ENCODE data around the gene BARX2. TPM values are rescaled to one million over a fixed set of nuclear protein-coding genes. Genes with fewer than 3 reads are reported as not detected.

Gene BARX2
- total and polyA plus RNA-seq, 9 donors, result 0.13 to 26.2 (median 1.5) TPM

DNA sequence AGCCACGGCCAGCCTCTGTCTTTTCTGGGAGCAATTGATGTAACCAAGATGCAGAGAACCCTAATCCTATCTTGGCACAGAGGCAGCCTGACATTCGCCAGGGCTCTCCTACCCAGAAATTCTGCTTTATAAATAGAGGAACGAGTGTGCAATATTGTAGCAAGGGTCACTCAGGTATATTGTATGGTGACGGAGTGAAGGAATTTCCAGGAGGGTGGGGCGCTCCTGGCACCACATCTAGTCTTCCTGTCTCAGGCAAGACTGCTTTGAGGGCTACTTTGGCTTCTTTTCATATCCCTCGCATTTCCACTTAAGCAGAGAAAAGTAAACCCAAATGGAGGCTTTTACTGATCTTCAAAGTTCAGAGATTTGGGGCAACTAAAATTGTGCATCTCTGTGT lies 114.4 kb downstream of the BARX2 start:
- 38% methylated on average over 1 of the region's 6 CpGs for WGBS (ENCODE audit: insufficient coverage)
- no peaks in the 10 kb centered on the region for H3K36me3 ChIP-seq (ENCODE audit: control insufficient read depth, insufficient read depth, low read length)

DNA sequence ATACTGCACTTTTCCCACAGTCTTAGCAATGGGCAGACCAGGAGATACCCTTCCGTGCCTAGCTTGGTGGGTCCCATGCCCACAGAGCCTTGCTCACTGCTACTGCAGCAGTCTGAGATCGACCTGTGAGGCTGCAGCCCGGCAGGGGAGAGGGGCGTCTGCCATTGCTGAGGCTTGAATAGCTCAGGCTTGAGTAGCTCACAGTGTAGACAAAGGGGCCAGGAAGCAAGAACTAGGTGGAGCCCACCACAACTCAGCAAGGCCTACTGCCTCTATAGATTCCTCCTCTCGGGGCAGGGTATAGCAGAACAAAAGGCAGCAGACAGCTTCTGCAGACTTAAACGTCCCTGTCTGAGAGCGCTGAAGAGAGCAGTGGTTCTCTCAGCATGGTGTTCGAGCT lies 118.1 kb downstream of the BARX2 start:
- H3K4me1 ChIP-seq (ENCODE audit: control insufficient read depth, insufficient read depth, low read length), result no peaks in the 10 kb centered on the region
- no peak for DNase-seq
- WGBS (ENCODE audit: insufficient coverage), result 97% methylated on average over 4 of the region's 8 CpGs
- H3K9me3 ChIP-seq (replicated peaks; ENCODE audit: control insufficient read depth, low read depth, low read length), result no peaks in the 10 kb centered on the region
- H3K27ac ChIP-seq (ENCODE audit: low read length), result no peak overlapping the region
- H3K4me3 ChIP-seq (ENCODE audit: low read length), result no peak overlapping the region
- no peaks in the 10 kb centered on the region for H3K36me3 ChIP-seq (ENCODE audit: control insufficient read depth, insufficient read depth, low read length)
- H3K27me3 ChIP-seq (ENCODE audit: control insufficient read depth, insufficient read depth, low read length), result no peaks in the 10 kb centered on the region

More for the DNA sequence above, 114.4 kb downstream of the BARX2 start:
- no peaks in the 10 kb centered on the region for H3K4me1 ChIP-seq (ENCODE audit: control insufficient read depth, insufficient read depth, low read length)
- no peaks in the 10 kb centered on the region for H3K9me3 ChIP-seq (replicated peaks; ENCODE audit: control insufficient read depth, low read depth, low read length)
- no peak overlapping the region for H3K4me3 ChIP-seq (ENCODE audit: low read length)
- DNase-seq, result no peak
- no peaks in the 10 kb centered on the region for H3K27me3 ChIP-seq (ENCODE audit: control insufficient read depth, insufficient read depth, low read length)
- no peak overlapping the region for H3K27ac ChIP-seq (ENCODE audit: low read length)

Other genes with a start within 250 kb of the BARX2 start
- 12.6 TPM for gene ARHGAP32, start 183.5 kb upstream of the BARX2 start, total RNA-seq
- 10 to 100 TPM in 5 of 8 donors, 1 to 10 TPM in 3; 8.3 to 15.1 (median 10.3) TPM for gene ARHGAP32, start 183.5 kb upstream of the BARX2 start, polyA plus RNA-seq (ENCODE audit: insufficient read depth in 1 of 8, insufficient read length in 8 of 8, low replicate concordance in 1 of 8)